MCF 10A (cell line): Measurements from ENCODE around the gene ADAD2. TPM values are rescaled to one million over a fixed set of nuclear protein-coding genes. Genes with fewer than 3 reads are reported as not detected.

Experiments used
- BruUV-seq: library from RNA; stranded (reverse); fragments of 400-500 nt; replicated peaks from 2 replicates; lab custom pipeline; 2021; lab: Mats Ljungman, UMichigan
- CTCF ChIA-PET: fragments of 300-600 bp; sonication (Branson Sonifier 250); formaldehyde crosslinking; extraction: SDS; loops from one replicate; lab custom pipeline; 2021; ENCODE audit warnings: antibody characterized with exemption, inconsistent platforms; lab: Yijun Ruan, JAX
- POLR2A ChIA-PET: fragments of 300-600, 350-650 bp; sonication (Branson Sonifier 250); formaldehyde crosslinking; extraction: SDS; loops from one replicate; lab custom pipeline; 2020; ENCODE audit warnings: antibody characterized with exemption, inconsistent platforms; lab: Yijun Ruan, JAX
- DNase-seq: peaks from one replicate; pipeline ENCODE4 v3.0.0-alpha.2; 2018; ENCODE audit not compliant: unreplicated experiment
- H3K27ac Mint-ChIP-seq: one replicate; pipeline ENCODE4 v1.8.0; 2022; ENCODE audit warnings: mild to moderate bottlenecking, low read depth, mixed read lengths; ENCODE audit not compliant: unreplicated experiment
- H3K27me3 Mint-ChIP-seq: one replicate; pipeline ENCODE4 v1.8.0; 2022; ENCODE audit warnings: mixed read lengths; ENCODE audit not compliant: insufficient read depth, unreplicated experiment
- H3K36me3 Mint-ChIP-seq: one replicate; pipeline ENCODE4 v1.8.0; 2022; ENCODE audit warnings: mild to moderate bottlenecking, moderate library complexity, mixed read lengths; ENCODE audit not compliant: insufficient read depth, unreplicated experiment
- H3K4me1 Mint-ChIP-seq: one replicate; pipeline ENCODE4 v1.8.0; 2022; ENCODE audit warnings: mixed read lengths; ENCODE audit not compliant: insufficient read depth, unreplicated experiment
- H3K4me3 Mint-ChIP-seq: one replicate; pipeline ENCODE4 v1.8.0; 2022; ENCODE audit warnings: mild to moderate bottlenecking, moderate library complexity, mixed read lengths; ENCODE audit not compliant: unreplicated experiment
- H3K9me3 Mint-ChIP-seq: one replicate; pipeline ENCODE4 v1.8.0; 2022; ENCODE audit warnings: mixed read lengths; ENCODE audit not compliant: unreplicated experiment
- CTCF ChIP-seq: fragments of 200-600 bp; IDR thresholded peaks from one replicate; pipeline ENCODE4 v1.8.0; 2022; ENCODE audit warnings: antibody characterized with exemption, mild to moderate bottlenecking; ENCODE audit not compliant: unreplicated experiment
- intact Hi-C: fragments of 100-400 bp; cut with micrococcal nuclease; formaldehyde crosslinking; loops from 2 replicates; pipeline ENCODE4 v1.14.1; 2022
- total RNA-seq: library from RNA; stranded (reverse); gene quantifications from 2 replicates; pipeline ENCODE4 v1.2.3, GENCODE V29; 2022

The ADAD2 gene
- total RNA-seq, 1 experiment from 2014 or later: not detected

- peak overlapping the region; percentile 41 for H3K27ac Mint-ChIP-seq
Observed at GRCh38 chr16:84175350-84176081, 15.4 kb upstream of the ADAD2 start.

GRCh38 chr16:84176192-84177053 lies 14.5 kb upstream of the ADAD2 start:
- peaks cover 6% of the 10 kb centered on the region for H3K4me1 Mint-ChIP-seq
- intact Hi-C loops: loop anchor here (5.0 to 10.0 kb wide), 2 partner anchors 59 to 222 kb away; partner anchors contain the start of genes MBTPS1 and OSGIN1
- no peaks in the 10 kb centered on the region for H3K27me3 Mint-ChIP-seq
- no peak for TF ChIP-seq CTCF
- H3K9me3 Mint-ChIP-seq: no peaks in the 10 kb centered on the region
- no TSS peak for BruUV-seq
- peak overlapping the region; percentile 85 for H3K27ac Mint-ChIP-seq
- H3K4me3 Mint-ChIP-seq: no peak overlapping the region
- POLR2A ChIA-PET: interaction anchor here (0.6 to 4.9 kb wide), 8 partner anchors 9 to 183 kb away, joined by 3 to 45 read pairs (median 3); partner anchors contain the start of genes MBTPS1 and TAF1C
- H3K36me3 Mint-ChIP-seq: peaks cover 6% of the 10 kb centered on the region
- DNase-seq: no peak
- CTCF ChIA-PET: interaction anchor here (0.7 to 5.3 kb wide), 22 partner anchors 8 to 1534 kb away, joined by 3 to 49 read pairs (median 6); partner anchors contain the start of gene TAF1C

More at GRCh38 chr16:84175350-84176081, 15.4 kb upstream of the ADAD2 start:
- intact Hi-C loops: loop anchor here (5.0 to 10.0 kb wide), 2 partner anchors 58 to 221 kb away; partner anchors contain the start of genes MBTPS1 and OSGIN1
- Mint-ChIP-seq H3K36me3 (peaks cover 6% of the 10 kb centered on the region), H3K4me3 (no peak overlapping the region), H3K9me3 (no peaks in the 10 kb centered on the region), H3K27me3 (no peaks in the 10 kb centered on the region), H3K4me1 (peaks cover 6% of the 10 kb centered on the region)
- peak; percentile 62 for TF ChIP-seq CTCF
- CTCF ChIA-PET: interaction anchor here (0.6 to 5.3 kb wide), 25 partner anchors 8 to 1535 kb away, joined by 3 to 49 read pairs (median 4); partner anchors contain the start of genes MBTPS1 and TAF1C
- POLR2A ChIA-PET: interaction anchor here (0.7 to 4.9 kb wide), 9 partner anchors 8 to 204 kb away, joined by 3 to 45 read pairs (median 3); partner anchors contain the start of genes MBTPS1 and TAF1C
- peak; percentile 67 for DNase-seq
- BruUV-seq: no TSS peak

GRCh38 chr16:84177741-84178073 lies 13.2 kb upstream of the ADAD2 start:
- Mint-ChIP-seq H3K27ac (peak overlapping the region; percentile 85), H3K4me3 (no peak overlapping the region), H3K9me3 (no peaks in the 10 kb centered on the region), H3K27me3 (no peaks in the 10 kb centered on the region), H3K4me1 (peaks cover 6% of the 10 kb centered on the region), H3K36me3 (peaks cover 6% of the 10 kb centered on the region)
- DNase-seq: peak; percentile 36
- intact Hi-C loops: loop anchor here (5.0 to 10.0 kb wide), 2 partner anchors 60 to 223 kb away; partner anchors contain the start of genes MBTPS1 and OSGIN1
- no peak for TF ChIP-seq CTCF
- CTCF ChIA-PET: interaction anchor here (0.6 to 5.3 kb wide), 6 partner anchors 10 to 114 kb away, joined by 3 to 49 read pairs (median 5); partner anchors contain the start of gene TAF1C
- no TSS peak for BruUV-seq
- POLR2A ChIA-PET: interaction anchor here (0.6 to 4.9 kb wide), 5 partner anchors 9 to 94 kb away, joined by 3 to 45 read pairs (median 3); partner anchors contain the start of genes MBTPS1 and TAF1C
